Nephron progenitor cell (in vitro differentiated cells): ENCODE measurements around the gene ACTL6B.

Source experiments
- DNase-seq: peaks from one replicate; pipeline ENCODE4 v3.0.0; 2021
- H3K27ac Mint-ChIP-seq: 2 replicates; pipeline ENCODE4 v1.8.0; 2021; ENCODE audit warnings: mild to moderate bottlenecking, moderate library complexity, mixed read lengths
- H3K27me3 Mint-ChIP-seq: 2 replicates; pipeline ENCODE4 v1.8.0; 2021; ENCODE audit warnings: mild to moderate bottlenecking, low read depth, mixed read lengths; ENCODE audit not compliant: poor library complexity
- H3K36me3 Mint-ChIP-seq: 2 replicates; pipeline ENCODE4 v1.8.0; 2021; ENCODE audit warnings: low read depth, mixed read lengths
- H3K4me1 Mint-ChIP-seq: 2 replicates; pipeline ENCODE4 v1.8.0; 2021; ENCODE audit warnings: mixed read lengths
- H3K4me3 Mint-ChIP-seq: 2 replicates; pipeline ENCODE4 v1.8.0; 2021; ENCODE audit warnings: mild to moderate bottlenecking, moderate library complexity, mixed read lengths
- H3K9me3 Mint-ChIP-seq: 2 replicates; pipeline ENCODE4 v1.8.0; 2021; ENCODE audit warnings: mild to moderate bottlenecking, moderate library complexity, mixed read lengths
- CTCF ChIP-seq: fragments of 200-600 bp; sonication (generic); IDR thresholded peaks from 2 replicates; pipeline ENCODE4 v1.5.0; 2021; ENCODE audit warnings: antibody characterized with exemption

ACTL6B gene

DNA sequence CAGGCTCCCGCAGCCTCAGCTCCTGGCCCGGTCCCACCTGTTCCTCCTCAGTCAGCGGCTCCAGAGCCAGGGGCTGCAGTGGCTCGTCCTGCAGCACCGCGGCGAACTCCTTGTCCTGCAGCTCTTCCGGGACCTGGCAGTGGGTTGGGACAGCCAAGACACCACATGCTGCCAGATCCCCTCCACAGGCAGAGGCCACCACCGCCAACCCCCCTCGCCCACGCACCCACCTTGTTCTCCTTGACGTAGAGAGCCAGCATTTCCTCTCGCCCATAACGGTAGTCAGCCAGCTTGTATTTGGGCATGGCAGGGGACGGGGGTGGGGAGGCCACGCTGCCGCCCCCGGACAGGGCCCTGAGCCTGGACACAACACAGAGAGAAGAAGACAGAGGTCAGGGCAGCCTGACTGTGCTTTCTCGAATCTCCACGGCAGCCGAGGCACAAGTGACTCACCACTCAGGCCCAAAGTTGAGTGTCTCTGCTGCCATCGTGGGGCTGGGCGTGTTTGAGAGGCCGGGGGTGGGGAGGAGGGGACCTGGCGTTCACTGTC, 31.6 kb upstream of the ACTL6B start:
- Mint-ChIP-seq H3K4me1 (peaks cover 37% of the 10 kb centered on the region), H3K9me3 (no peaks in the 10 kb centered on the region), H3K27me3 (no peaks in the 10 kb centered on the region), H3K4me3 (no peak overlapping the region), H3K27ac (no peak overlapping the region), H3K36me3 (peaks cover 15% of the 10 kb centered on the region)
- TF ChIP-seq CTCF: no peak
- no peak for DNase-seq

GRCh38 chr7:100687261-100687660, 31.0 kb upstream of the ACTL6B start:
- no peak for DNase-seq
- Mint-ChIP-seq H3K4me3 (no peak overlapping the region), H3K27ac (no peak overlapping the region), H3K4me1 (peaks cover 31% of the 10 kb centered on the region), H3K36me3 (peaks cover 15% of the 10 kb centered on the region), H3K27me3 (no peaks in the 10 kb centered on the region), H3K9me3 (no peaks in the 10 kb centered on the region)
- no peak for TF ChIP-seq CTCF

- Mint-ChIP-seq H3K9me3 (no peaks in the 10 kb centered on the region), H3K27me3 (no peaks in the 10 kb centered on the region), H3K4me3 (no peak overlapping the region), H3K4me1 (peaks cover 27% of the 10 kb centered on the region), H3K36me3 (peaks cover 15% of the 10 kb centered on the region), H3K27ac (no peak overlapping the region)
- DNase-seq: no peak
- no peak for TF ChIP-seq CTCF
These were observed 30.6 kb upstream of the ACTL6B start for GRCh38 chr7:100686822-100687211.

GRCh38 chr7:100686201-100686821, 30.1 kb upstream of the ACTL6B start:
- Mint-ChIP-seq H3K9me3 (no peaks in the 10 kb centered on the region), H3K27me3 (no peaks in the 10 kb centered on the region), H3K4me1 (peaks cover 22% of the 10 kb centered on the region), H3K4me3 (no peak overlapping the region), H3K27ac (no peak overlapping the region), H3K36me3 (peaks cover 15% of the 10 kb centered on the region)
- TF ChIP-seq CTCF: no peak
- no peak for DNase-seq

DNA sequence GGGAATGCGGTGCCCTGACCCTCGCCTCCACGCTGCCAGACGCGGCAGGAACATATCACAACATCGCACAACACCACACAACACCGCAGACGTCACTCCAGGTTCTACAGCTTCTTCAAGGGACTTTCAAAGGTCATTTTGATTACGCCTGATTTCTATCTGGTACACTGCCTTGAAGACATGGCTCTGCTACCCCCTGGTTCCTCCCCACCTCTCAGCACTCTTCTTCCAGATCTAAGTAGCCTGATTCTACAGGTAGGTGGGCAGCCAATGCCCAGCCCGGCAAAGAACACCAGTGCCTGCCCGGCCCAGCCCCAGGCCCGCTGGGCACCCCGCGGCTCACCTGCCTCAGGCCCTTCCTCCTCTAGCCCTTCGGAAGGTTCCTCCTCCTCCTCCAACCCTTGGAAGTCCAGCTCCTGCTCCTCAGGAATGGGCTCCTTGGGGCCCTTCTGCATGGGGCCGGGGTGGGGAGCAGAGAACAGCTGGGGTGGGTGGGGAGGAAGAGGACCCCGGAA, 29.4 kb upstream of the ACTL6B start:
- Mint-ChIP-seq H3K9me3 (no peaks in the 10 kb centered on the region), H3K4me3 (no peak overlapping the region), H3K27me3 (no peaks in the 10 kb centered on the region), H3K4me1 (peaks cover 21% of the 10 kb centered on the region), H3K27ac (peak overlapping the region; percentile 66), H3K36me3 (peaks cover 15% of the 10 kb centered on the region)
- no peak for DNase-seq
- no peak for TF ChIP-seq CTCF
